Testis (tissue), 2 donors: ENCODE measurements around the gene IRF5.

Experiments used
- CTCF ChIP-seq, 3 experiments: fragments of 450-650 bp in 2 of 3; fragments of 200-600 bp in 1 of 3; sonication (generic) in 1 of 3; IDR thresholded peaks; one replicate each; pipeline ENCODE4 v1.5.1; 2016 to 2019; ENCODE audit warnings: antibody characterized with exemption in 3 of 3, mild to moderate bottlenecking in 2 of 3, moderate library complexity in 1 of 3
- POLR2A ChIP-seq: fragments of 450-650 bp; IDR thresholded peaks from one replicate; pipeline ENCODE4 v1.6.1; 2017; ENCODE audit warnings: antibody characterized with exemption, mild to moderate bottlenecking, moderate library complexity

- no peak for TF ChIP-seq CTCF (IDR thresholded peaks at IDR 0.05)
- no peak for TF ChIP-seq POLR2A
These were observed 9.5 kb downstream of the IRF5 start for GRCh38 chr7:128946936-128947830.
